Measurements from ENCODE around the gene NUP54.

The NUP54 gene

GRCh38 chr4:76144546-76144945, 3.7 kb downstream of the NUP54 start:
- DNase-seq (ENCODE audit: low read depth), result no peak

DNA sequence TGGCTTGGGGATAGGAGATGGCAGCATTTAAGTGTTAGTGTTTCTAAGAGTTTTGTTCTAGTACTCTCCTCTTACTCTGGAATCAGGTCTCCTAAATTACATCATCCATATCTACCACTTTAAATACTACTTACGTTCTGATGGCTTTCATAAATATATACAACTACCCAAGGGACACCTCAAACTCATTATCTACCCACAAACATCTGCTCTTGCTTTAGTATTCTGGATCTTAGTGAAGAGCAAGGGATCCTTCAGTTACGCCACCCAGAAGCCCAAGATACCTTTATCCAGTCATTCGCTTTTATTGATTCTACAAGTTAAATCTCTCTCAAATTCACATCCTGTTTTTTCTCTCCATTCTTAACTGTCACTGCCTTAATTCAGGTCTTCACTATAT, 7.0 kb downstream of the NUP54 start:
- no peak for DNase-seq (ENCODE audit: low read depth)

DNA sequence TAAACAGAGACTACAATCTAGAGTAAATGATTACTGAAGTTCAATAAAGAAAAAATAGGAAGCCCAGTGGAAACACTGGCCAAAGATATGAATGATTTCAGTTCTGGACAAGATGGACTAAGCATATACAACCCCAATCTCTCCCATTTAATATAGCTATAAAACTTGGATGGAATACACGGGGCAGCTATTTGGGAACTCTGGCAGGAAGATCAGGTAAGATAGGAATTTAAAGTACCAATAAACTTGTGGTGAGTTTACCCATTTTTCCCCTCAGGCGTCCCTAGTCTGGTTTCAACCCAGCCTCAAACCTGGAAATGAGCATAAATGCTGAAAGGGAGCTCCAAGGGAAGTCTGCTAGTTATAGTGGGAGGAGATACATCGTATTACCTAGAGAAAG, 20.4 kb downstream of the NUP54 start:
- DNase-seq (ENCODE audit: low read depth), result no peak

GRCh38 chr4:76125816-76126215, 22.4 kb downstream of the NUP54 start:
- no peak for DNase-seq (ENCODE audit: low read depth)

GRCh38 chr4:76120199-76120598, 28.0 kb downstream of the NUP54 start:
- DNase-seq (ENCODE audit: low read depth), result no peak

- no peak for DNase-seq (ENCODE audit: low read depth)
Observed at GRCh38 chr4:76117536-76117935, 30.7 kb downstream of the NUP54 start.

GRCh38 chr4:76116821-76117220, 31.4 kb downstream of the NUP54 start:
- DNase-seq (ENCODE audit: low read depth), result no peak

DNA sequence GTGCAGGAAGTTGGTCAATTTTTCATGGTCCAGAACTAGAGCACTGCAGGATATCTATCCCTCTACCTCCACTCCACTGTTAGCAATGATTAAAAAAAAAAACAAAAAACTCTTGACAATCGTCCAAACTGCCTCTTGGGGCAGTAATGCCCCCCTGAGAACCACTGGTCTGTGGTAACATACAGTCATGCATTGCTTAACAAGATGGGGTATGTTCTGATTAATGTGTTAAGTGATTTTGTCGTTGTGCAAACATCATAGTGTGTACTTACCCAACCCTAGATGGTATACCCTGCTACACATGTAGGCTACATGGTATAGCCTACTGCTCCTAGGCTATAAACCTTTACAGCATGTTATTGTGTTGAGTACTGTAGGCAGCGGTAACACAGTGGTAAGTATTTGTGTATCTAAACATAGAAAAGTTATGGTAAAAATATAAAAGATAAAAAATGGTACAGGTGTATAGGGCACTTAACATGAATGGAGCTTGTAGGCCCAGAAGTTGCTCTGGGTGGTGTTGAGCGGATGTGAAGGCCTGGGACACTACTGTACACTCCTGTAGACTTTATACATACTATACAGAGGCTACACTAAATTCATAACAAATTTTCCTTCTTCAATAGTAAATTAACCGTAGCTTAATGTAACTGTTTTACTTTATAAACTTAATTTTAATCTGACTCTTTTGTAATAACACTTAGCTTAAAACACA, 39.6 kb downstream of the NUP54 start:
- DNase-seq (ENCODE audit: low read depth), result no peak

DNA sequence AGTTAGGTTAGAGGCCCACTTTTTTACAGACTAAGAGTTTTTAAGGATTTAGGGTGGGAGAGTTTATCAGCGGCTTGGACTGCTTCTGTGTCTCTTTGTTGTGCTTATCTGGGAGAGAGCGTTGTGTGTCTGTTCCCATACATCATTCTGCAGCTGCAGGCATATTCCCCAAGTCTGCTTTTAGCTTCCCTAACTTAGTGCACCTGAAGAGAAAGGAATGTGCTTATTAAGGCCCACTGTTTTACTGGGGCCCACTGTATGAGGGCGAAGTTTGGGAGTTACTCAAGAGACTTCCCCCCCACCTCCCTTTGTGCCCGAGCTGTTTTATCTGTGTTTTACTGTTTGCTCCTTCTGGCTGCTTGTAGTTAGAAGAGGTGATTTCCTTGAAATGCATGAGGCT, 41.8 kb downstream of the NUP54 start:
- no peak for DNase-seq (ENCODE audit: low read depth)

DNA sequence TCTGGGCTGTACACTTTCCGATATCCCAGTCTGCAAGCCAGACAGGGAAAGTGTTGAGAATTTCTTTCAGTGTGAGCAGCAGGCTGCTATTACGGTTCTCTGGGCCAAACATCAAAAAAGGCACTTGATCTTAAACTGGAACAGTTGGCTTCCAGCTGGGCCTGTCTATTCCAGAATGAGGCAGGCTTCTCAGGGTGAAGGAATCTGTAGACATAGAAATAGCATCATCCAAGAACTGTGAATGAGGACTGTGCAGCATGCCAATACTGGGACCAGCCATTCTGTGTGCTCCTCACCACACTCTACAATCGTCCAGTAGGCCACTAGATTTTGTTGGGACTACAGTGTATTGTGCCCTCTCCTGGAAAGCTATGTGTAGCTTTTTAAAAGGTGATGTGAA, 42.5 kb downstream of the NUP54 start:
- DNase-seq (ENCODE audit: low read depth), result no peak

- no peak for DNase-seq (ENCODE audit: low read depth)
Observed at GRCh38 chr4:76096076-76096475, 52.1 kb downstream of the NUP54 start.

DNA sequence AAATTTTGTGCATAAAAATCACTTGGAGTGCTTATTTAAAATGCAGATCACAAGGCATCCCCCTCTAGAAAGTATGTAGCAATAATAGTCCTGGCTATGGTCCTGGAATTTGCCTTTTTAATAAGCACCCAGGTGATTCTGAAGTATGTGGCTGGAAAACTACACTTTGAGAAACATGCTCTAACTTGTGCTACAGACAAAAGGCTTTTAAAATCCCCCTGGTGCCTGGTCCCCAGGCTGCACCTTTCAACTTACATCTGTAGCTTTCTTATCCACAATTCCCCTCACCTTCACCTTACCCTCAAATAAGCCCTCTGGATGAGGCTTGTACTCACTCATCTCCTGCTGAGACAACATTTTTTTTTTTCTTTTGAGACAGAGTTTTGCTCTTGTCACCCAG, 52.6 kb downstream of the NUP54 start:
- no peak for DNase-seq (ENCODE audit: low read depth)

GRCh38 chr4:76091052-76091451, 57.1 kb downstream of the NUP54 start:
- no peak for DNase-seq (ENCODE audit: low read depth)

DNA sequence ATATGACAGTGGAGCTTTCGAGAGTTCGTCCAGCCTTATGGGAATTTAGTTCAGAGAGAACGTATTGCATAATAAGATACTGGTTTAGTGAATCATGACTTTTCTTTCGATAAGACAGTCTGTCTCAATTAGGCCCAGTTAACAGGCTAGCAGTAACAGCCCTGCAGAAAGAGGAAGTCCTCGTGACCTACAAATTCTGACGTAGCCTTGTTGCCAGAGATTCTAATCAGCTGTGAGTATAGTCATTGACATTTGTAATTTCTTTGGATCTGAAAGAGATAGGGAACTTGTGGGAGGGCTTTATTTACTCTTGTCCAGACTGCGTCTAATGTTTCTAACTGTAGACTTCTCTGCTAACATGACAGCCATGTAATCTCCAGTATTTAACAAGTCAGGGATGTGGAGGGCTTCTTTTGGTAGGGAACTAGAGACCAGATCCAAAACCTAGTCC, 57.9 kb downstream of the NUP54 start:
- no peak for DNase-seq (ENCODE audit: low read depth)

- DNase-seq (ENCODE audit: low read depth), result no peak
Observed at GRCh38 chr4:76088719-76089118, 59.5 kb downstream of the NUP54 start.

DNA sequence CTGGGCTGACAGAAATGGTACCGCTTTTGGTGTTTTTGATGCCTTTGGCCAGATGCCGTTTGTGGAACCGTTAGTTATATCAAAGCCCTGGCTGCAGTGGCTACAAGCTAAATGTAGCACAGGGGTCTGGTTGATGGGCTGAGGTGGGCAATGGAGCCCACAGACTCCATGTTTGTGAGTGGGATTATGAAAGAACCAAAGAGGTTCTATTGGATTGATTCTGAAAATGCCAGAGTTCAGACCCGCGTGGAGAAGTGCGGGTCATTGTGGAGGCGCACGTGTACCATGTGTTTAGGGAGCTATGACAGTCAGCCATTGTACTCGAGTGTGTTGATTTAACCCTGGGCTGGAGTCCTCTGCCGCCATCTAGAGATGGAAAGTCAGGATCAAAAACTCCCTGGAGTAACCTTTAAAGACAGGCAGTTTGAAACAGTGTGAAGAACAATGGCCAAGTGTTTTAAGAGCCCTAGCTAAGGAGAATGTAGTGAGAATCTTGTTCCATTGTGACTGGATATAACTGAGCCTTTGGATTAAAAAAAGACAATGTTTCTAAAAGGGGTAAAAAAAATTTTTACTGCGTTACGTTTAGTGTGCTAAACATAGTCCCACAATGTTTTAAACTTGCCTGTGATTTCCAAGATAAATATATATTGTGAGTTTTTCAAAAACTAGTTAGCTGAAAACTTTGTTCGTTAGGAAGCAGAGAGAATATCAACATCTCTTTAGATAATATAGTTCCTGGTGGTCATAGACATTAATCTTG, 61.0 kb downstream of the NUP54 start:
- no peak for DNase-seq (ENCODE audit: low read depth)

DNA sequence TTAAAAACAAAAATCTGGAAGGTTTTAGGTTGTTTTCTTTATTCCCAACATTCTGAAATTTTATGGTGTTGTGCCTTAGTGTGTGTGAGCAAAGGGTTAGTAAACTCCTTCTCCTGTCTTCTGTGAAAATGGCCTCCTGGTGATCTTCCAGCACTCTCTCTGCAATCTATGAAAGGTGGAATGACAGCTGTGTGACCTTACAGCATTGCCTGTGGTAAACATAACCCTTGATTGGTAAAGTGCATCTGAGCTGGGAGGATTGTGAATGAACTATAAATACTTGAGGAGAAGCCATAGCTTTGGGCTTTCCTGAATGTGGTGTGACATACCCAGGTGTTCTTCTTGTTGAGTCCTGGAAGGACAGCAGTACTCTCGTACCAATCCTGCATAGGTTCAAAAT, 63.7 kb downstream of the NUP54 start:
- DNase-seq (ENCODE audit: low read depth), result no peak

DNA sequence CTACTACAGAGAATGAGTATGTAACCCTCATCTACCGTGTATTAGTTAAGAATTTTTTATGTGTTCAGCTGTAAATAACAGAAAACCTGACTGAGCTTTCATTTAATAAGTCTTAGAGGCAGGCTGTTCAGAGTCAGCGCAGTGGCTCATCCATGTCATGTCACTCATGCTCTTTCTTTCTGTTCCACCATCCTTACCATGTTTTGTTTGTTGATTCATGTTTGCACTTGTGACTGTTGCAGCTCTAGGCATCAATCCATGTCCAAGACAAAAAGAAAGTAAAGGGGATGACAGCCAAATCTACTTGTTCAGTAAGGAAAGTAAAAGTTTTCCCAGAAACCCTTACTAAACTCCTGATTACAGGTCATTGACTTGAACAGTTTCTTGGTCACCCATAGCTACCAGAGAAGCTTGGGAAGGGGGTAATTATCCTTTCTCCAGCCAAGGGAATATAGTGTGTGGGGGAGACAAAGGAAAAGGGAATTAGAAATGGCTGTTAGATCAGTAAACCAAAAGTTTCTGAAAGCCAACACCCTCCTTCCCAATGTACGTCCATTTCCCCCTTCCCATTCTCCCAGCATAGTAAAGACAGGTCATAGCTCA, 64.7 kb downstream of the NUP54 start:
- no peak for DNase-seq (ENCODE audit: low read depth)

DNA sequence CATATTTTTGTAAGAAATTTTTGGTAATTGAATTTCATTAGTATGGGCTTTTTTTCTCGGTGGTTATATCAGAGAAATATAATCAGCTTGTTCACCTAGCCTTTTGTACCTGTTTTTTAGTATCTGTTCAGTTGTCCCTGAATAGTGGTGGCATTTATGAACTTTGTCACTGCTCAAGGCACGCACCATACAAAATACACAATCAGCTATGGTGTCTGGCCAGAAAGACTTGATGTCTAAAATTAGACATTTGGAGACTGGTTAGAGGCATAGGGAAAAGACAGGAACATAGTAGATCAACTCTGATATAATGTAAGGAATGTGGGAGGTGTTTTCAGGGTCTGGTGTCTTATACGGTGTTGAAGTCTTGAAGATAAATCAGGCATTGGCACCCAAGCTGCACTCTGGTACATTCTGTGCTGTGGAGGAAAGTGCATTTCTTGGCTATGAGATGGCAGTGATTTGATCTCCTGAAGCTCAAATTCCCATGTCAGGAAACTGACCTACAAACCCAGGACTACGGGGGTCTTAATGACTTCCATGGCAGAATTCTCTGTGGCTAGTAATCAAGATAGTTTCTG, 70.1 kb downstream of the NUP54 start:
- DNase-seq (ENCODE audit: low read depth), result no peak

GRCh38 chr4:76074993-76075600, 73.1 kb downstream of the NUP54 start:
- DNase-seq (ENCODE audit: low read depth), result no peak

GRCh38 chr4:76074468-76074867, 73.7 kb downstream of the NUP54 start, which contains the start of gene ART3:
Gene ART3, plus strand, starts transcription at chr4:76074709. Its CDS starts 1,181 bp downstream, at chr4:76075890.
- no peak for DNase-seq (ENCODE audit: low read depth)

GRCh38 chr4:76072760-76073159, 75.4 kb downstream of the NUP54 start:
- no peak for DNase-seq (ENCODE audit: low read depth)
